Measurements from ENCODE around the gene FLAD1.

- TF ChIP-seq POLR2AphosphoS5 (IDR thresholded peaks at IDR 0.05; ENCODE audit: borderline replicate concordance, low read depth, low read length) (no peak), EZH2 (IDR thresholded peaks at IDR 0.05) (no peak), FOXP2 (optimal IDR thresholded peaks at IDR 0.05; ENCODE audit: control extremely low read depth, extremely low read length, insufficient read depth) (no peak)
Measured at GRCh38 chr1:154987326-154987725, 4.2 kb downstream of the FLAD1 start.

Data from SK-N-MC (cell line).